H1 (cell line): ENCODE data around the gene CKM.

Source experiments
- CTCF ChIP-seq, 3 experiments: IDR thresholded peaks; 1 replicate in 2 of 3; 2 replicates in 1 of 3; pipeline versions ENCODE4 v1.5.1 to v1.6.1; 2011; ENCODE audit warnings: low read length in 3 of 3, mild to moderate bottlenecking in 3 of 3, inconsistent platforms in 2 of 3, low read depth in 1 of 3, moderate library complexity in 1 of 3; ENCODE audit not compliant: insufficient read depth in 1 of 3; ENCODE audit errors: control extremely low read depth in 1 of 3
- EP300 ChIP-seq, 2 experiments: IDR thresholded peaks; 1 replicate in 1 of 2; 2 replicates in 1 of 2; pipeline ENCODE4 v1.6.1; 2011 to 2012; ENCODE audit warnings: low read depth in 2 of 2, low read length in 2 of 2, mild to moderate bottlenecking in 2 of 2, borderline replicate concordance in 1 of 2, inconsistent platforms in 1 of 2, moderate library complexity in 1 of 2
- EZH2 ChIP-seq: fragments of 200-600 bp; sonication (generic); IDR thresholded peaks from 2 replicates; pipeline ENCODE4 v1.7.1; 2012; ENCODE audit warnings: low read depth, mild to moderate bottlenecking, moderate library complexity, low read length, inconsistent platforms; ENCODE audit not compliant: severe bottlenecking
- KDM4A ChIP-seq: IDR thresholded peaks from one replicate; pipeline ENCODE4 v1.7.1; 2012; ENCODE audit warnings: low read depth, mild to moderate bottlenecking, moderate library complexity, low read length, inconsistent platforms; ENCODE audit not compliant: severe bottlenecking
- POLR2A ChIP-seq, 2 experiments: IDR thresholded peaks; 1 replicate in 1 of 2; 2 replicates in 1 of 2; pipeline ENCODE4 v1.6.1; 2011; ENCODE audit warnings: low read depth in 2 of 2, low read length in 2 of 2, mild to moderate bottlenecking in 2 of 2; ENCODE audit errors: control extremely low read depth in 1 of 2
- RAD21 ChIP-seq, 2 experiments: IDR thresholded peaks in 1 of 2; conservative IDR thresholded peaks in 1 of 2; 2 replicates each; pipeline ENCODE4 v1.6.1; 2011; ENCODE audit warnings: low read depth in 2 of 2, low read length in 2 of 2, improper control_type of control experiment in 1 of 2, inconsistent platforms in 1 of 2, mild to moderate bottlenecking in 1 of 2, moderate library complexity in 1 of 2
- RFX5 ChIP-seq: IDR thresholded peaks from 2 replicates; pipeline ENCODE4 v1.6.1; 2011; ENCODE audit warnings: low read depth, low read length, improper control_type of control experiment, borderline replicate concordance
- SUZ12 ChIP-seq: fragments of 200-600 bp; sonication (generic); IDR thresholded peaks from 2 replicates; pipeline ENCODE4 v1.6.1; 2012; ENCODE audit warnings: mild to moderate bottlenecking, inconsistent platforms, low read length, moderate library complexity, mixed read lengths

- TF ChIP-seq EP300 (IDR thresholded peaks at IDR 0.05; ENCODE audit: borderline replicate concordance in 1 of 2, low read depth in 2 of 2, low read length in 2 of 2) = no peak
- no peak for TF ChIP-seq RAD21 (IDR thresholded peaks at IDR 0.05 in 1 of 2, conservative IDR thresholded peaks at IDR 0.05 in 1 of 2; ENCODE audit: low read depth in 2 of 2, low read length in 2 of 2)
- TF ChIP-seq RFX5 = no peak
- no peak for TF ChIP-seq SUZ12
- no peak for TF ChIP-seq POLR2A (IDR thresholded peaks at IDR 0.05; ENCODE audit: control extremely low read depth in 1 of 2, low read depth in 2 of 2, low read length in 2 of 2)
- no peak for TF ChIP-seq CTCF (IDR thresholded peaks at IDR 0.05; ENCODE audit: control extremely low read depth in 1 of 3, insufficient read depth in 1 of 3, low read depth in 1 of 3, low read length in 3 of 3)
- no peak for TF ChIP-seq EZH2
- no peak for TF ChIP-seq KDM4A
These were observed 20.3 kb downstream of the CKM start for GRCh38 chr19:45302416-45302815.
